GM12801 (cell line): ENCODE measurements around the gene CACHD1.

Source experiments
- TF ChIP-seq, protein P1 (sequence below): IDR thresholded peaks from one replicate; pipeline ENCODE4 v1.5.1; 2011; ENCODE audit warnings: control low read depth; ENCODE audit not compliant: insufficient read length; ENCODE audit errors: extremely low read depth

Gene CACHD1

DNA sequence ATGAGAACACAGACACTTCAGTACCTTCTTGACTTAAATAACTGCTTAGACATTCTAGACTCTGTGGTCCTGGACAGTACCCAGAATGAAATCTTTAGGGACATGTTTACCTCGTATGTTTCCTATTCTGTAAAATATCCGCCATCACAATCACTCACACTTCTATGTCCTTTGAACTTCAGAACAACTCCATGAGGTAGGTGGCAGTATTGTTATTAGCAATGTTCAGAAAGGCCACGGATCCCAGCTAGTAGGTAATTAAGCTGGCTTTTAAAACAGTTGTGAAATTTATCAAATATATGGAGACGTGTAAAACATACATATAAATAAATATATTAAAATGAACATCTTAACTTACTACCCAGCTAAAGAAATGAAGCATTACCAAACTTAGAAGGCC, 83.4 kb downstream of the CACHD1 start:
- TF ChIP-seq, protein P1, sequence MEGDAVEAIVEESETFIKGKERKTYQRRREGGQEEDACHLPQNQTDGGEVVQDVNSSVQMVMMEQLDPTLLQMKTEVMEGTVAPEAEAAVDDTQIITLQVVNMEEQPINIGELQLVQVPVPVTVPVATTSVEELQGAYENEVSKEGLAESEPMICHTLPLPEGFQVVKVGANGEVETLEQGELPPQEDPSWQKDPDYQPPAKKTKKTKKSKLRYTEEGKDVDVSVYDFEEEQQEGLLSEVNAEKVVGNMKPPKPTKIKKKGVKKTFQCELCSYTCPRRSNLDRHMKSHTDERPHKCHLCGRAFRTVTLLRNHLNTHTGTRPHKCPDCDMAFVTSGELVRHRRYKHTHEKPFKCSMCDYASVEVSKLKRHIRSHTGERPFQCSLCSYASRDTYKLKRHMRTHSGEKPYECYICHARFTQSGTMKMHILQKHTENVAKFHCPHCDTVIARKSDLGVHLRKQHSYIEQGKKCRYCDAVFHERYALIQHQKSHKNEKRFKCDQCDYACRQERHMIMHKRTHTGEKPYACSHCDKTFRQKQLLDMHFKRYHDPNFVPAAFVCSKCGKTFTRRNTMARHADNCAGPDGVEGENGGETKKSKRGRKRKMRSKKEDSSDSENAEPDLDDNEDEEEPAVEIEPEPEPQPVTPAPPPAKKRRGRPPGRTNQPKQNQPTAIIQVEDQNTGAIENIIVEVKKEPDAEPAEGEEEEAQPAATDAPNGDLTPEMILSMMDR: no peak

DNA sequence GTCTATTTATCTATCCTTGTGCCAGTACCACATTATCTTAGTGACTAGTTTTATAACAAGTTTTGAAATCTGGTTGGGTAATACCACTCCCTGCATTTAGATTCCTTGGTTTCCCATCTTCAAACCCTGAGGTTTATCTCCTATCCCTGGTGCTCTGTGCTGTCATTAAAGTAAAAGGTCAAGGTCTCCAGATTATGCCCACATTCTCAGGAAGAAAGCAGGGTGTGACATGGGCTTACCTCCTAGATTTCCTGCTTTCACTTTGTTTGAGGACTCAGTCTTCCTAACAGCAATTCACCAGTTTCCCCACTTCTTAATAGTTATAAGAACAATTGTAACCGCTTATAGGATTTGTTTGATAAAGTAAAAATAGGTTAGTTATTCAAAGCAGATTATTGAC, 86.0 kb downstream of the CACHD1 start:
- TF ChIP-seq, protein P1: no peak

DNA sequence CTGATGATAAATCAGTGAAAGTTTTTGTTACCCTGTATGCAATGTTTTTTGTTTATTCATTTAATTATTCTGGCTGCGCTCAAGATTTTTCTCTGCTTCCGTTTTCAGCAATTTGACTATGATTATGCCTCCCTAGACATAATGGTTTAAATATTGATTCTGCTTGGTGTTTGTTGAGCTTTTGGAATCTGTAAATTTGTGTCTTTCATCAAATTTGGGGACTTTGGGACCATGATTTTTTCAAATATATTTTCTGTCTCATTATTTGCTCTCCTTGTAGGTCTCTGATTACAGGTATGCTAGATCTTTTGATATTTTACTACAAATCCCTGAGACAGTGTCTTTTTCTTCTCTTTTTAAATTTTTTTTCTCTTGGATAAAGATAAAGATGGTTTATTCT, 92.1 kb downstream of the CACHD1 start:
- TF ChIP-seq, protein P1: no peak

DNA sequence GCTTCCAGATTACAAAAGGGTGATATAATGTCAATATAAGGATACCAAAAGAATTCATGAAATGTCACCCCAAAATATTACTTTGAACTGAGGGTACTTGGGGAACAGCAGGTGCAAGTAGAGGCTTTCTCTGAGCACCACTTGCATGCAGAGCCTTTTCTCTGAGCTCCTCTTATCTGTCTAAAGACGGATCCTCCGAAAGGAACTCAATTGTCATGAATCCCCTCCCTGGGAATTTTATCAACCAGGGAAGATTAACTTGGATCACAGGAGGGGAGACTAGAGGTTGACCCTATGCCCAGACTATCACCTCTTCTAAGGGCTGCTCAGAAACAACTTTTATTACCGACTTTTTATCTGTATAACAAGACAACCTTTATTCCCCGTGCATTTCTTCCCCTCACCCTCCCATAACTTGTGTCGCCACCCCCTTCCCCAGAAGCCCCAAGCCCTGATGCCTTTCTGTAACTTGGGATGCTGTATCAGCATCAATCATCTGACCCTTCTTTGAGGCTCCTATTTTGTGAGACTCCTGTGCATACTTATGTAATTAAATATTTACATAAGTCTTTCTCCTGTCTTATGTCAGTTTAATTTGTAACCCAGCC, 94.1 kb downstream of the CACHD1 start:
- TF ChIP-seq, protein P1: no peak

DNA sequence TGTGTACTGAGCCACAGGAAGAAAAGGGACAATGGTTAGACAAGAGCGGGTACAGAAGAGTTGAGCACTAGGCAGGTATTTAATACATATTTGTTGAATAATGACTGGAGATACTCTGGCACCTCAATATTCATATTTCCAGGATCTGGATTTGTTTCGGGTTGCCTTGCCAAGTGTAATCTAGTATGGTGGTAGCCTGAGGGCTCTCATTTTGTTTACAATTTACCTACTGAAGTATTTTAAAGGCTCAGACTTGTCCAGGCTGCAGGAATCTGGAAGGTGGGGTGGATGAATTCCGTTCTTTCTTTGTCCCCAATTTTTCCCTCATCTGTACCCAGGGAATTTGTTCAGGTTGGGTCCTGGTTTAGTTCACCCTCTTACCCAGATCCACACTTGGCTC, 95.0 kb downstream of the CACHD1 start:
- TF ChIP-seq, protein P1: no peak

DNA sequence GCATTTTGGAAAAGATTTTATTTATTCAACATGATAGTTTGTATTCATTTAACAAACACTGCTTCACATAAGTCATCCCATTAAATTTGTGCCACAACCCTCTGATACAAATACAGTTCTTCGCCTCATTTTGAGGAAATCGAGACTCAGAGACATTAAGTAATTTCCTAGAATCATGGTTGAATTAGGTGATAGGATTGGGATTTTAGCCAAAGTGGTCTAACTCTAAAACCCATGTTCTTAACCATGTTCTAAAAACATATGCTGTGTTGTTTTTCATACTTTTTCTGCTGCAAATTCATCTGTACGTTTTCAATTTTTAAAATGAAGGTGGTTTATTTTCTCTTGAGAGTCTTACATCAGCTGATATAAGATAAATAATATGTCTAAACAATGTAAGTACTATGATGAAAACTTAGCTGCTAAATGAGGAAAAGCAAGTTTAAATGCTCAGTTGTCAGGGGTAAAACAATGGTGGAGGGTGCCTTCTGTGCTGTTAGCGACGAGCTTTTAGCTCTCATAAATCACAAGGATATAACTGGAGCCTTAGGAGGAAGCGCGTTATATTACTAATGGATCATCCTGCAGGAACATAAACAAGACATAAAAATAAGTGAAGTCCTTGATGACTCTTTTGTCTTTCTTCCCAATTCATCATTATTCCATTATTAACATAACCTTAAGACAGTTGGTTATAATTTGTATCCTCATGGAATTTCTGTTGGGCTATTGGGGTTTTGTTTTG, 97.7 kb downstream of the CACHD1 start:
- TF ChIP-seq, protein P1: no peak

DNA sequence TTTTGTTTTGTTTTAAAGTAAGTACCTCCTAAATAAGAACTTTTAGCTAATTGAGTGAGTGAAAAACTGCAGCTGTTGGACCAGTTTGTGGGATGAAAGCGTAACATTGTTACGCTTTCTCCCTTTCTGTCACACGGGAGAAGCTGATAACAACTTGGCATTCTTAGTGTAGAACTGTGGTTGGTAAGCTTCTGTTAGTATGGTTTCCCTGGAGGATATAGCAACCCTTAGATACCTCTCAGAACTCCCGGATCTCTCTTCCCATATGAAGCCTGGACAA, 98.2 kb downstream of the CACHD1 start:
- TF ChIP-seq, protein P1: no peak

DNA sequence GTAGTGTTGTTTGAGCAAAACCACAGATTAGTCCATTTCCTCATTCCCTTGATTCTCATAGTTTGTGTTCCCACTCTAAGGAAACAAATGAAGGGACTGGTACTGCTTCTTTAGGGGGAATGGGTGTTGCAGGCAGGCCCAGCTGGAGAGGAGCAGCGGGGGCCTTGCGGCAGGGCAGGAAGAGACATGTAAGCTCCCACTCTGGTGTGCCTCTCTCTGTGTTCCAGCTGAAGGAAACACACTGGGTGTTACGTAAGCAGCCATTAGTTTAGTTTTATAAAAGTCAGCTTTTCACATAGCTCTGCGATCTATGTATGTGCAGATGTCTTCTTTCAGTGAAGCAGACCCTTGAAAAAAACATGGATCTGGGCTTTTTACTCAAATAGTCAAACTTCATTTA, 99.5 kb downstream of the CACHD1 start:
- TF ChIP-seq, protein P1: no peak
